DLD1 (cell line): ENCODE measurements around the gene CTNNA2.

Experiments
- in situ Hi-C: cut with HindIII; loops from 2 replicates; pipeline ENCODE4 v1.10.0; 2017; ENCODE audit warnings: low sequenced_read_pairs

CTNNA2 gene

GRCh38 chr2:80303006-80303908 is 790.4 kb downstream of the CTNNA2 start:
- in situ Hi-C loops, result no loop called here

GRCh38 chr2:80303909-80304837 is 791.3 kb downstream of the CTNNA2 start, which contains the start of gene LRRTM1:
Gene LRRTM1, minus strand, starts transcription at chr2:80304752. Its CDS starts 933 bp downstream, at chr2:80303819.
- in situ Hi-C loops, result no loop called here

- in situ Hi-C loops, result no loop called here
Observed at GRCh38 chr2:80311304-80311703, 798.5 kb downstream of the CTNNA2 start.

- in situ Hi-C loops, result no loop called here
Observed at GRCh38 chr2:80312282-80312839, 799.5 kb downstream of the CTNNA2 start.

- in situ Hi-C loops, result no loop called here
Observed at GRCh38 chr2:80322311-80322920, 809.6 kb downstream of the CTNNA2 start.

- in situ Hi-C loops, result no loop called here
Observed at GRCh38 chr2:80322958-80323357, 810.1 kb downstream of the CTNNA2 start.

- in situ Hi-C loops, result no loop called here
Observed at GRCh38 chr2:80323610-80324009, 810.8 kb downstream of the CTNNA2 start.

GRCh38 chr2:80324525-80324924 is 811.7 kb downstream of the CTNNA2 start:
- in situ Hi-C loops, result no loop called here

GRCh38 chr2:80326214-80326613 is 813.4 kb downstream of the CTNNA2 start:
- in situ Hi-C loops, result no loop called here

GRCh38 chr2:80326861-80327260 is 814.0 kb downstream of the CTNNA2 start:
- in situ Hi-C loops, result no loop called here

- in situ Hi-C loops, result no loop called here
Observed at GRCh38 chr2:80328159-80328571, 815.3 kb downstream of the CTNNA2 start.

GRCh38 chr2:80329491-80329890 is 816.6 kb downstream of the CTNNA2 start:
- in situ Hi-C loops, result no loop called here

- in situ Hi-C loops, result no loop called here
Observed at GRCh38 chr2:80330527-80331450, 817.9 kb downstream of the CTNNA2 start.

- in situ Hi-C loops, result no loop called here
Observed at GRCh38 chr2:80333886-80334285, 821.0 kb downstream of the CTNNA2 start.

- in situ Hi-C loops, result no loop called here
Observed at GRCh38 chr2:80335411-80335810, 822.6 kb downstream of the CTNNA2 start.

- in situ Hi-C loops, result no loop called here
Observed at GRCh38 chr2:80338794-80339193, 825.9 kb downstream of the CTNNA2 start.

- in situ Hi-C loops, result no loop called here
Observed at GRCh38 chr2:80340022-80340421, 827.2 kb downstream of the CTNNA2 start.

- in situ Hi-C loops, result no loop called here
Observed at GRCh38 chr2:80348078-80348477, 835.2 kb downstream of the CTNNA2 start.

- in situ Hi-C loops, result no loop called here
Observed at GRCh38 chr2:80348953-80349352, 836.1 kb downstream of the CTNNA2 start.

- in situ Hi-C loops, result no loop called here
Observed at GRCh38 chr2:80351231-80351630, 838.4 kb downstream of the CTNNA2 start.
